Neuronal stem cell (in vitro differentiated cells): ENCODE data around the gene PXMP2.

Source experiments
- DNase-seq: peaks from one replicate; pipeline ENCODE4 v3.0.0-alpha.2; 2013; ENCODE audit warnings: low spot score
- H2AFZ ChIP-seq: one replicate; pipeline ENCODE4 v1.6.1; 2013; ENCODE audit warnings: mild to moderate bottlenecking, low read length, inconsistent platforms
- H2AK5ac ChIP-seq: 2 replicates; pipeline ENCODE4 v1.6.1; 2013; ENCODE audit warnings: low read depth, mild to moderate bottlenecking, inconsistent platforms, low read length, moderate library complexity, mixed read lengths
- H2BK120ac ChIP-seq: 2 replicates; pipeline ENCODE4 v1.6.1; 2013; ENCODE audit warnings: low read depth, mild to moderate bottlenecking, inconsistent platforms, low read length, moderate library complexity, mixed read lengths
- H2BK12ac ChIP-seq: one replicate; pipeline ENCODE4 v1.6.1; 2013; ENCODE audit warnings: low read length, inconsistent platforms
- H2BK15ac ChIP-seq: 2 replicates; pipeline ENCODE4 v1.6.1; 2013; ENCODE audit warnings: mild to moderate bottlenecking, low read length, inconsistent platforms, mixed read lengths
- H2BK5ac ChIP-seq: one replicate; pipeline ENCODE4 v1.6.1; 2013; ENCODE audit warnings: inconsistent platforms, mild to moderate bottlenecking, low read length, moderate library complexity
- H3K14ac ChIP-seq: one replicate; pipeline ENCODE4 v1.6.1; 2013; ENCODE audit warnings: low read length, inconsistent platforms
- H3K18ac ChIP-seq: 2 replicates; pipeline ENCODE4 v1.6.1; 2013; ENCODE audit warnings: low read length, inconsistent platforms
- H3K23ac ChIP-seq: 2 replicates; pipeline ENCODE4 v1.6.1; 2013; ENCODE audit warnings: low read depth, mild to moderate bottlenecking, mixed read lengths, low read length, inconsistent platforms; ENCODE audit not compliant: poor library complexity
- H3K27ac ChIP-seq: replicated peaks from 3 replicates; pipeline ENCODE4 v1.5.1; 2013; ENCODE audit warnings: low read length, inconsistent platforms
- H3K27me3 ChIP-seq, 3 experiments: 2 replicates each; pipeline ENCODE4 v1.6.1; 2013; ENCODE audit warnings: low read length in 3 of 3, mild to moderate bottlenecking in 2 of 3, inconsistent platforms in 1 of 3, low read depth in 1 of 3, mixed read lengths in 1 of 3, moderate library complexity in 1 of 3; ENCODE audit not compliant: control insufficient read depth in 3 of 3, insufficient read depth in 3 of 3
- H3K36me3 ChIP-seq, 2 donors: replicated peaks in 1 of 2; 2 replicates each; pipeline ENCODE4 v1.6.1; 2013; ENCODE audit warnings: low read length in 2 of 2; ENCODE audit not compliant: control insufficient read depth in 2 of 2, insufficient read depth in 2 of 2
- H3K4ac ChIP-seq: 2 replicates; pipeline ENCODE4 v1.6.1; 2013; ENCODE audit warnings: inconsistent platforms, mild to moderate bottlenecking, low read length, moderate library complexity
- H3K4me1 ChIP-seq, 2 donors: 1 replicate in 1 of 2; 2 replicates in 1 of 2; pipeline ENCODE4 v1.6.1; 2013; ENCODE audit warnings: low read length in 2 of 2, low read depth in 1 of 2; ENCODE audit not compliant: control insufficient read depth in 2 of 2, insufficient read depth in 1 of 2
- H3K4me2 ChIP-seq: one replicate; pipeline ENCODE4 v1.6.1; 2013; ENCODE audit warnings: mild to moderate bottlenecking, low read length, inconsistent platforms; ENCODE audit not compliant: insufficient read depth, poor library complexity, severe bottlenecking
- H3K4me3 ChIP-seq, 2 donors: 2 replicates each; pipeline ENCODE4 v1.5.1; 2013; ENCODE audit warnings: low read length in 2 of 2, mild to moderate bottlenecking in 2 of 2, inconsistent platforms in 1 of 2, moderate library complexity in 1 of 2
- H3K79me1 ChIP-seq: one replicate; pipeline ENCODE4 v1.6.1; 2013; ENCODE audit warnings: low read depth, mild to moderate bottlenecking, inconsistent platforms, low read length, moderate library complexity
- H3K9ac ChIP-seq: one replicate; pipeline ENCODE4 v1.6.1; 2013; ENCODE audit warnings: mild to moderate bottlenecking, low read depth, low read length, inconsistent platforms; ENCODE audit not compliant: poor library complexity
- H3K9me3 ChIP-seq, 2 donors: replicated peaks in 1 of 2; 2 replicates each; pipeline versions ENCODE3 to v1.6.1; 2013; ENCODE audit warnings: low read length in 2 of 2, mild to moderate bottlenecking in 2 of 2, inconsistent platforms in 1 of 2, low read depth in 1 of 2, mixed read lengths in 1 of 2, moderate library complexity in 1 of 2; ENCODE audit not compliant: control insufficient read depth in 2 of 2, insufficient read depth in 1 of 2
- H4K8ac ChIP-seq: one replicate; pipeline ENCODE4 v1.6.1; 2013; ENCODE audit warnings: low read depth, mild to moderate bottlenecking, inconsistent platforms, low read length, moderate library complexity
- H4K91ac ChIP-seq: one replicate; pipeline ENCODE4 v1.6.1; 2013; ENCODE audit warnings: low read length, low read depth, mild to moderate bottlenecking, inconsistent platforms; ENCODE audit not compliant: poor library complexity
- WGBS, 2 donors: extraction: QIAGEN DNeasy Blood & Tissue Kit; methylation state at CpG; one replicate each; pipeline ENCODE4 v1.1.7; 2013; ENCODE audit warnings: missing lambda C conversion rate in 2 of 2, mixed read lengths in 1 of 2; ENCODE audit not compliant: insufficient read length in 2 of 2, insufficient replicate concordance in 1 of 2; ENCODE audit errors: extremely low coverage in 2 of 2; 5-methylcytosine and 5-hydroxymethylcytosine counted together

PXMP2 gene

DNA sequence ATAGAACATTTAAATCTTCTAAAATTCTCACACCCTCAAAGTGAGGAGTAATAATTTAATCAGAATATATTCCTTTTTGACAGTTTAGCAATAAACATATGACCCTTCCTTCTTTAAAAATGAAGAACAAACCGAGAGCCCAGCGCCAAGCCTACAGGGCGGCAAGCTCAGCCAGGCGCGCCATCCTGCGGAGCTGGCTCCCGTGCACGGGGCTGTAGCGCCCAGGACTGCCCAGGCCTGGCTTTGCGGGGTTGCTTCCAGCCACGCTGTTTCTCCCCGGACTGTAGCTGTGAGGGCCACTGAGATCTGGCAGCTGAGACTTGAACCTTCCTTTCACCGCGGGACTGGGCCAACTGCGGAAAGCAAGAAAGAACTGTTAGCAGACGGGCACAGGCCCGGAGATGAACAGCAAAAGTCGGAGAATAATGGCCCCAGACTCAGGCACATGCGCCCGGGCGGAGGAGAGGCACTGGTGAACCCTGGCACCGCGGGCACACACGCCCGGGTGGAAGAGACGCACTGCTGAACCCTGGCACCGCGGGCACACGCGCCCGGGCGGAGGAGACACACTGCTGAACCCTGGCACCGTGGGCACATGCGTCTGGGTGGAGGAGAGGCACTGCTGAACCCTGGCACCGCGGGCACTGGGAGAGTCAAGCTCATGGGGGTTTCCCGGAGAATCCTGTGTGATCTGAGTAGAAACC, 39.9 kb downstream of the PXMP2 start:
- Histone ChIP-seq H3K27me3 (no peaks in the 10 kb centered on the region), H2AK5ac (no peak overlapping the region), H4K91ac (no peak overlapping the region), H3K4ac (no peak overlapping the region), H3K14ac (no peak overlapping the region), H2BK120ac (no peak overlapping the region), H4K8ac (peak overlapping the region; percentile 17), H3K9ac (peak overlapping the region; percentile 55), H2BK12ac (no peak overlapping the region), H2BK5ac (no peak overlapping the region), H3K4me1 (no peaks in the 10 kb centered on the region), H2AFZ (no peak overlapping the region), H2BK15ac (no peak overlapping the region), H3K4me2 (no peak overlapping the region), H3K4me3 (peak overlapping the region in 1 of 2 donors; percentile 47), H3K18ac (no peak overlapping the region), H3K79me1 (peaks cover 5% of the 10 kb centered on the region), H3K23ac (no peak overlapping the region), H3K36me3 (peaks cover 70 to 94% of the 10 kb centered on the region in 2 donors), H3K9me3 (peaks cover 4 to 8% of the 10 kb centered on the region in 2 donors), H3K27ac (no peak overlapping the region)
- no peak for DNase-seq
- no CpG with 5 or more reads among the region's 37 CpGs for WGBS, 2 donors

DNA sequence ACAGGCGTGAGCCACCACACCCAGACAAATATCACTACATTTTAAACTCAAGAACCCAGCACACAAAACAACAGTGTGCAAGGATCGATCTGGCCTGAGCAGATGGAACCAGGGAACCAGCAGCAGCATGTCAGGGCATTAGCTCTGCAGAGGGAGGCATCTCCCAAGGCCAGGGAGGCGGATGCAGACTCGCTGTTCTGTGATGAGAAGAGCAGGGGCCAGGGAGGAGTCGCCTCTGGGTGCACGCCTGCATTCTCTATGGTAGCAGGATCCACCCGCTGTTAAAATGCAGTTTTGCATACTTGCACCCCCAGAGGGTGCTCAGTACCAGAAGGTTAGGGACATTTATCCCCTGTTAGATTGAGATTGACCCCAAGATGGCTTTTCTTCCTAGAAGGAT, 41.1 kb downstream of the PXMP2 start:
- Histone ChIP-seq H3K14ac (no peak overlapping the region), H2BK120ac (no peak overlapping the region), H2BK12ac (no peak overlapping the region), H3K27ac (no peak overlapping the region), H3K9ac (peak overlapping the region; percentile 60), H3K23ac (peak overlapping the region; percentile 73), H3K4me3 (no peak overlapping the region), H3K4me2 (no peak overlapping the region), H3K27me3 (no peaks in the 10 kb centered on the region), H4K91ac (no peak overlapping the region), H2BK15ac (no peak overlapping the region), H3K4ac (no peak overlapping the region), H3K9me3 (peaks cover 4 to 8% of the 10 kb centered on the region in 2 donors), H2AFZ (no peak overlapping the region), H3K79me1 (peaks cover 5% of the 10 kb centered on the region), H3K18ac (no peak overlapping the region), H3K4me1 (no peaks in the 10 kb centered on the region), H2BK5ac (no peak overlapping the region), H4K8ac (no peak overlapping the region), H3K36me3 (peaks cover 77 to 95% of the 10 kb centered on the region in 2 donors), H2AK5ac (no peak overlapping the region)
- no CpG with 5 or more reads among the region's 7 CpGs for WGBS, 2 donors
- no peak for DNase-seq

DNA sequence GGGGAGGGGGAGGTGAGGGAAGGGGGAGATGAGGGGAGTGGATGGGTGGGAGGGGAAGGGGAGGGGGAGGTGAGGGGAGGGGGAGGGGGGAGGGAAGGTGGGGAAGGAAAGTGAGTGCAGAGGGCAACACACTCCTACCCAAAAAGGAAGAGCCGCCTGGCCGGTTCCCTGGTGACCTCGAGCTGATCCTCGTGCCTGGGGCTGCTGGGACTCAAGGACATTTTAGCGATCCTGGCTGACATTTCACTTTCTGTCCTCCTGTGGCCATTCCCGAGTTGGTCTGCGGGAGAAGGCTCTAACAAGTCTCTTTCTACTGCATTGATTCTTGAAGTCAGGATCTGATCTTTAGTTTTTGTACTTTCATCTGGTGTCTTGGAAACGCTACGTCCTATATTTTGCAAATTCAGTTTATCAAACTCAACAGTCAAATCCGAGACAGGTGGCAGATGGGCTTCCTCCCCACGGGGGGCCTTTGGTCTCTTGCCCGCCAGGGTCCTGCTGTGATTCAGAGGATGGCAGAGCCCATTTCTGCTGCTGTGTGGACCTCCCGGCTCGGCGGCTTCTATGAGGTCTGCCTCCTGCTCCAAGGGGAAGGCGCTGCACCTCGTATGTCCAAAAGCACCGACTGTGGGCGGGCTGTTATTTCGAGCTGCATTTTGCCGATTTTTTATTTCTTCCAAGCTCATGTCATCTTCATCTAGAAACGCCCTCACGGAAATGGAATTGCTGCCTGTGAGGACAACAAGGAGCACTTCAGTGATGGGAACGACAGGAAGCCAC, 42.3 kb downstream of the PXMP2 start:
- no peak overlapping the region for H2AK5ac ChIP-seq
- no CpG with 5 or more reads among the region's 24 CpGs for WGBS, 2 donors
- H3K9me3 ChIP-seq, result peaks cover 4 to 8% of the 10 kb centered on the region in 2 donors
- H3K36me3 ChIP-seq, result peaks cover 77 to 95% of the 10 kb centered on the region in 2 donors
- no peak overlapping the region for H2BK120ac ChIP-seq
- H2BK12ac ChIP-seq, result no peak overlapping the region
- H3K4me3 ChIP-seq, result no peak overlapping the region
- H3K4ac ChIP-seq, result no peak overlapping the region
- no peak overlapping the region for H3K4me2 ChIP-seq
- no peak overlapping the region for H3K23ac ChIP-seq
- no peak for DNase-seq
- peaks cover 5% of the 10 kb centered on the region for H3K79me1 ChIP-seq
- H3K4me1 ChIP-seq, result no peaks in the 10 kb centered on the region
- no peak overlapping the region for H3K9ac ChIP-seq
- H3K14ac ChIP-seq, result no peak overlapping the region
- H2AFZ ChIP-seq, result no peak overlapping the region
- no peak overlapping the region for H4K8ac ChIP-seq
- H4K91ac ChIP-seq, result no peak overlapping the region
- H3K27me3 ChIP-seq, result no peaks in the 10 kb centered on the region
- H3K27ac ChIP-seq, result no peak overlapping the region
- H2BK15ac ChIP-seq, result no peak overlapping the region
- no peak overlapping the region for H3K18ac ChIP-seq
- no peak overlapping the region for H2BK5ac ChIP-seq

DNA sequence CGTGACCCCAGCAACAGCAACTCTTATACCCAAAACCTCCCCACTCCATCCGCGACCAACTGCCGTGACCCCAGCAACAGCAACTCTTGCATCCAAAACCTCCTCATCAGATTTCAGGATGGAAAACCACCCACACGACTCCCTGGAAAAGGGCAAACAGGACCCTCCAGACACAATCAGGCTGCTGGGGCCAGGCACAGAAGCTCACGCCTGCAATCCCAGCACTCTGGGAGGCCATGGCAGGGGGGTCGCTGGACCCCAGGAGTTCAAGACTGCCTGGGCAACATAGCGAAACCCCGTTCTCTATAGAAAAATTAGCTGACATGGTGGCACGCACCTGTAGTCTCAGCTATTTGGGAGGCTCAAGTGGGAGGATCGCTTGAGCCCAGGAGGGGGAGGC, 43.0 kb downstream of the PXMP2 start:
- no peak overlapping the region for H3K14ac ChIP-seq
- H3K36me3 ChIP-seq, result peaks cover 76 to 95% of the 10 kb centered on the region in 2 donors
- no peak overlapping the region for H3K4me3 ChIP-seq
- DNase-seq, result no peak
- no peak overlapping the region for H3K4ac ChIP-seq
- H4K91ac ChIP-seq, result no peak overlapping the region
- H3K4me1 ChIP-seq, result no peaks in the 10 kb centered on the region
- no peak overlapping the region for H3K4me2 ChIP-seq
- no peak overlapping the region for H2AK5ac ChIP-seq
- H3K9ac ChIP-seq, result no peak overlapping the region
- H3K27me3 ChIP-seq, result no peaks in the 10 kb centered on the region
- no peak overlapping the region for H2BK5ac ChIP-seq
- H3K18ac ChIP-seq, result no peak overlapping the region
- H2BK120ac ChIP-seq, result no peak overlapping the region
- no peak overlapping the region for H4K8ac ChIP-seq
- no peak overlapping the region for H3K23ac ChIP-seq
- H3K79me1 ChIP-seq, result peaks cover 5% of the 10 kb centered on the region
- H2BK12ac ChIP-seq, result no peak overlapping the region
- no peak overlapping the region for H2BK15ac ChIP-seq
- no peak overlapping the region for H3K27ac ChIP-seq
- no CpG with 5 or more reads among the region's 11 CpGs for WGBS, 2 donors
- peaks cover 4 to 8% of the 10 kb centered on the region in 2 donors for H3K9me3 ChIP-seq
- no peak overlapping the region for H2AFZ ChIP-seq
